Measurements from ENCODE around the gene MREG. TPM values are rescaled to one million over a fixed set of nuclear protein-coding genes. Genes with fewer than 3 reads are reported as not detected.

Gene MREG
- total and polyA plus RNA-seq, 9 of the 15 experiments (the other 6 are each of a cell fraction or from before 2014, with no cell fraction given), result 0.77 to 3.8 (median 2.3) TPM

- POLR2A ChIA-PET, result no interaction called here
- in situ Hi-C loops (cut with MboI) (no loop called here), intact Hi-C loops (cut with micrococcal nuclease) (loop anchor here (1.0 to 10.0 kb wide), 2 partner anchors 73 to 155 kb away; partner anchors contain the start of gene XRCC5)
- no peaks in the 10 kb centered on the region for H4K20me1 ChIP-seq (replicated peaks; ENCODE audit: control insufficient read depth, insufficient read depth, low read length)
- BruUV-seq (replicated peaks), result no TSS peak
- H3K9ac ChIP-seq (ENCODE audit: insufficient read depth in 1 of 2, low read depth in 2 of 2, low read length in 2 of 2), result no peak overlapping the region
- CTCF ChIA-PET (ENCODE audit: low intra/inter-chr PET ratio), result interaction anchor here (1.0 kb wide), 1 partner anchor 74 kb away, joined by 4 read pairs; no protein-coding TSS in a partner anchor
- DNase-seq (ENCODE audit: extremely low read depth in 1 of 4, low spot score in 3 of 4) (peak in 3 of 4 experiments; percentile 20 to 33 (median 25)), ATAC-seq (peak; percentile 80), FAIRE-seq (peak; percentile 72)
- H3K4me2 ChIP-seq (ENCODE audit: insufficient read depth, low read length), result no peak overlapping the region
- no peaks in the 10 kb centered on the region for H3K4me1 ChIP-seq (replicated peaks in 1 of 2; ENCODE audit: control insufficient read depth in 2 of 2, insufficient read depth in 2 of 2, low read length in 2 of 2)
- no peaks in the 10 kb centered on the region for H3K36me3 ChIP-seq (ENCODE audit: control insufficient read depth, insufficient read depth, low read length)
- 38% methylated on average over 3 of the region's 3 CpGs for WGBS (ENCODE audit: insufficient coverage, low coverage, missing lambda C conversion rate)
- H2AFZ ChIP-seq (ENCODE audit: low read depth, low read length), result no peak overlapping the region
- H3K27me3 ChIP-seq (ENCODE audit: control insufficient read depth in 2 of 2, insufficient read depth in 2 of 2, low read length in 2 of 2), result no peaks in the 10 kb centered on the region
- no peaks in the 10 kb centered on the region for H3K79me2 ChIP-seq (ENCODE audit: control insufficient read depth, insufficient read depth, low read length)
- H3K9me1 ChIP-seq (ENCODE audit: control insufficient read depth, insufficient read depth, low read length), result no peaks in the 10 kb centered on the region
- H3K9me3 ChIP-seq (replicated peaks; ENCODE audit: control insufficient read depth, insufficient read depth, low read depth, low read length), result no peaks in the 10 kb centered on the region
- H3K4me3 ChIP-seq, result no peak overlapping the region
- no peak overlapping the region for H3K27ac ChIP-seq (ENCODE audit: extremely low read depth, low read depth, low read length)
- peak; percentile 33 to 53 (median 47); a peak in 4 of 6 replicates for TF ChIP-seq CTCF (IDR thresholded peaks at IDR 0.05 in 2 of 3, conservative IDR thresholded peaks at IDR 0.05 in 1 of 3; ENCODE audit: insufficient read depth in 2 of 3, low read depth in 1 of 3, low read length in 3 of 3)
- TF ChIP-seq ZEB2 (IDR thresholded peaks at IDR 0.05), result no peak
- peak; percentile 52 to 75; a peak in 3 of 4 replicates for TF ChIP-seq RAD21 (CRISPR knock-in tag; conservative IDR thresholded peaks at IDR 0.05 in 1 of 2, IDR thresholded peaks at IDR 0.05 in 1 of 2)
- no peak for TF ChIP-seq ZNF79 (CRISPR knock-in tag; IDR thresholded peaks at IDR 0.05; ENCODE audit: low read depth)
- TF ChIP-seq ZNF583 (CRISPR knock-in tag; IDR thresholded peaks at IDR 0.05), result no peak
- no peak for TF ChIP-seq DEAF1 (CRISPR knock-in tag; IDR thresholded peaks at IDR 0.05)
- TF ChIP-seq FUS (optimal IDR thresholded peaks at IDR 0.05; ENCODE audit: low read depth, low read length), result no peak
- no peak for TF ChIP-seq ETS2 (tag; IDR thresholded peaks at IDR 0.05; ENCODE audit: borderline replicate concordance, poor library complexity, severe bottlenecking)
- peak; percentile 31; the same call in 1 of the 2 replicates for TF ChIP-seq REST (IDR thresholded peaks at IDR 0.05; ENCODE audit: borderline replicate concordance)
- no peak for TF ChIP-seq REST (CRISPR knock-in tag; IDR thresholded peaks at IDR 0.05; ENCODE audit: low read depth)
- no peak for TF ChIP-seq PHB2 (IDR thresholded peaks at IDR 0.05; ENCODE audit: low read depth)
- no peak for TF ChIP-seq EGR1 (conservative IDR thresholded peaks at IDR 0.05)
Measured at GRCh38 chr2:215949991-215950404, 63.4 kb downstream of the MREG start.

All from K562 (cell line).